ENCODE measurements around the gene ARHGEF1.

Gene ARHGEF1

DNA sequence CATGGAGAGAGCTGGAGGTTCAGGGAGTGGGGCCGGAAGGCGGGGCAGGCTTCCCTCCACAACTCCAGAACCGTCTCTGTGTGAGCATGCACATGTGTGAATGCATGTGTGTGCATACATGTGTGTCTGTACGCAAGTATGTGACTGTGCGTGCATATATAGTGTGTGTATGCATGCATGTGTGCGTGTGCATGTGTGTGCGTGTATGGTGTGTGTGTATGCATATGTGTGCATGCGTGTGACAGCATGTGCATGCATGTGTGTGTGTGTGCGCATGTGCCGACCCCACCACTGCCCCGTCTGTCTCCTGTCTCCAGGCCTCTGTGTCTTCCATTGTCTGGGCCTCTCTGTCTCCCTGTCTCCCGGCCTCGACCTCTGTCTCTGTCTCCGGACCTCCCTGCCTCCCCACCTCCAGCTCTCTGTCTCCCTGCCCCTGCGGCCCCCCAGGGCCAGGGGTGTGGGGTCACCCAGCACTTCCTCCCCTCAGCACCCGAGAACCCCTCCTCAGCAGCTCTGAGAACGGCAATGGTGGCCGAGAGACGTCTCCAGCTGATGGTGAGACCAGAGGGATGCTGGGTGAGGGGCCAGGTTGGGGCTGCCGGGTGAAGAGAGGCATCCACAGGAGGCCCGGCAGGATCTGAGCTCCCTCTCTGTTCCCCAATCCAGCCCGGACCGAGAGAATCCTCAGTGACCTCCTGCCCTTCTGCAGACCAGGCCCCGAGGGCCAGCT is 22.5 kb downstream of the ARHGEF1 start:
- Mint-ChIP-seq H3K27me3 (no peaks in the 10 kb centered on the region), H3K9me3 (no peaks in the 10 kb centered on the region), H3K27ac (ENCODE audit: low read depth) (peak overlapping the region; percentile 75), H3K36me3 (ENCODE audit: insufficient read depth) (peaks cover 70% of the 10 kb centered on the region), H3K4me3 (no peak overlapping the region), H3K4me1 (peaks cover 51% of the 10 kb centered on the region)
- no peak for DNase-seq (ENCODE audit: low spot score in 2 of 2)
- ATAC-seq (replicated peaks; ENCODE audit: extremely low read depth, poor library complexity, severe bottlenecking) = no peak

GRCh38 chr19:41906271-41906670 is 23.3 kb downstream of the ARHGEF1 start:
- ATAC-seq (replicated peaks; ENCODE audit: extremely low read depth, poor library complexity, severe bottlenecking) = no peak
- DNase-seq (ENCODE audit: low spot score in 2 of 2) = no peak
- H3K36me3 Mint-ChIP-seq (ENCODE audit: insufficient read depth) = peaks cover 68% of the 10 kb centered on the region
- no peaks in the 10 kb centered on the region for H3K27me3 Mint-ChIP-seq
- peaks cover 59% of the 10 kb centered on the region for H3K4me1 Mint-ChIP-seq
- no peaks in the 10 kb centered on the region for H3K9me3 Mint-ChIP-seq
- no peak overlapping the region for H3K4me3 Mint-ChIP-seq
- H3K27ac Mint-ChIP-seq (ENCODE audit: low read depth) = peak overlapping the region; percentile 75

GRCh38 chr19:41906916-41907680 is 24.1 kb downstream of the ARHGEF1 start:
- peaks cover 63% of the 10 kb centered on the region for H3K36me3 Mint-ChIP-seq (ENCODE audit: insufficient read depth)
- H3K4me3 Mint-ChIP-seq = no peak overlapping the region
- DNase-seq (ENCODE audit: low spot score in 2 of 2) (no peak), ATAC-seq (replicated peaks; ENCODE audit: extremely low read depth, poor library complexity, severe bottlenecking) (no peak)
- no peaks in the 10 kb centered on the region for H3K9me3 Mint-ChIP-seq
- no peaks in the 10 kb centered on the region for H3K27me3 Mint-ChIP-seq
- H3K4me1 Mint-ChIP-seq = peaks cover 63% of the 10 kb centered on the region
- peak overlapping the region; percentile 68 for H3K27ac Mint-ChIP-seq (ENCODE audit: low read depth)

GRCh38 chr19:41907994-41908615 is 25.1 kb downstream of the ARHGEF1 start:
- no peaks in the 10 kb centered on the region for H3K9me3 Mint-ChIP-seq
- DNase-seq (ENCODE audit: low spot score in 2 of 2) = no peak
- H3K27ac Mint-ChIP-seq (ENCODE audit: low read depth) = no peak overlapping the region
- no peaks in the 10 kb centered on the region for H3K27me3 Mint-ChIP-seq
- peaks cover 53% of the 10 kb centered on the region for H3K36me3 Mint-ChIP-seq (ENCODE audit: insufficient read depth)
- no peak for ATAC-seq (replicated peaks; ENCODE audit: extremely low read depth, poor library complexity, severe bottlenecking)
- peaks cover 63% of the 10 kb centered on the region for H3K4me1 Mint-ChIP-seq
- H3K4me3 Mint-ChIP-seq = no peak overlapping the region

DNA sequence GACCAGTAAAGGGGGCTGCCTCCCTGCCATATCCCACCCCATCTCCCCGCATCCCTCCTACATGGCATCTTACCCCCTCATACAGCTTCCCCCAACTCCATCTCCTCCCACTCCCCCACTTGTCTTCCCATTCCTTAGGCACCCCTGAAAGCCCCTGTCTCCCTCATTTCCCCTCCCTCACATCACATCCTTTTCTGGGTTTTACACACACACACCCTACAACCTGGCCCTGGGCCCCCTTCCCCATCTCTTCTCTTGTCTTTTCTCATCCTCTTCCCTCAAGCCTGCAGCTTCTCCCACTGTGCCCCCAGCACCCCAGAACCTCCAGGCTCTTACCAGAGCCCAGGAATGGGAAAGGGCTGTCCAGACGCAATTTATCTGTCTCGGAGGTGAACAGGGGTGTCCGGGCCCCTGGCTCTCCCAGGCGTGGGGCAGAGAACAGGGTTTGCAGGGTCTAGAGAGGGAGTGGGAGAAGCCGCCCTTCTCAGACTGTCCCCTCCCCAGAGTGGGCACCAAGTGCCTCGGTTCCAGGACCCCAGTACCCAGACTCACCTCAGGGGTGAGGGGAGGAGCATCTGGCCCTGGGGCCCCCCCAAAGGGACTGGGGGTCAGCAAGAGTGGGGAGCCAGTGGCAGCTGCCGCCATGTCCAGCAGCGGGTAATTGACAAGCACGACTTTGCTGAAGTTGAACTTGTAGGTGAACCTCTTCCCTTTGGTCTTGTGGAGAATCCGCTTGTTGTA is 25.9 kb downstream of the ARHGEF1 start:
- H3K4me3 Mint-ChIP-seq = no peak overlapping the region
- H3K27ac Mint-ChIP-seq (ENCODE audit: low read depth) = peak overlapping the region; percentile 25
- peaks cover 65% of the 10 kb centered on the region for H3K4me1 Mint-ChIP-seq
- ATAC-seq (replicated peaks; ENCODE audit: extremely low read depth, poor library complexity, severe bottlenecking) (no peak), DNase-seq (ENCODE audit: low spot score in 2 of 2) (no peak)
- H3K9me3 Mint-ChIP-seq = no peaks in the 10 kb centered on the region
- H3K36me3 Mint-ChIP-seq (ENCODE audit: insufficient read depth) = peaks cover 47% of the 10 kb centered on the region
- H3K27me3 Mint-ChIP-seq = peaks cover 4% of the 10 kb centered on the region

DNA sequence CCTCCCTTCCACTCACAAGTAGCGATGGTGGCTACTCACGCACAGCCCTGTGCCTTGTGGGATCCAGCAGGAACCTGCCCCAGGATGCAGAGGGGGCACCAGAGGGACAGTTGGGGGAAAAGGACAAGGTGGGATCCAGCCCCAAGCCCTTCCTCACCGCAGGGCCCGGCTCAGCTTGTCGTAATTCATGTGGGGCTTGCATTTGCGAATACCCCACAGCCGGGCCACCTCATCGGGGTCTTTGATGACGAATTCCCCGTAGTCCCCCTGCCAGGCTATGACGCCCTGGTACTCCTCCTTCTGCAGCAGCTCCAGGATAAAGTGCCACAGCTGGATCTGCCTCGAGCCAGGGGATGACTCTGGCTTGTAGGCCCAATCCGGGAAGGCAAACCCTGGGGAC is 26.7 kb downstream of the ARHGEF1 start:
- Mint-ChIP-seq H3K27me3 (peaks cover 11% of the 10 kb centered on the region), H3K36me3 (ENCODE audit: insufficient read depth) (peaks cover 39% of the 10 kb centered on the region), H3K4me1 (peaks cover 64% of the 10 kb centered on the region), H3K27ac (ENCODE audit: low read depth) (no peak overlapping the region), H3K9me3 (no peaks in the 10 kb centered on the region), H3K4me3 (no peak overlapping the region)
- ATAC-seq (replicated peaks; ENCODE audit: extremely low read depth, poor library complexity, severe bottlenecking) (no peak), DNase-seq (ENCODE audit: low spot score in 2 of 2) (no peak)

- Mint-ChIP-seq H3K27me3 (peaks cover 11% of the 10 kb centered on the region), H3K36me3 (ENCODE audit: insufficient read depth) (peaks cover 32% of the 10 kb centered on the region), H3K9me3 (no peaks in the 10 kb centered on the region), H3K27ac (ENCODE audit: low read depth) (peak overlapping the region; percentile 54), H3K4me1 (peaks cover 56% of the 10 kb centered on the region), H3K4me3 (no peak overlapping the region)
- ATAC-seq (replicated peaks; ENCODE audit: extremely low read depth, poor library complexity, severe bottlenecking) (no peak), DNase-seq (ENCODE audit: low spot score in 2 of 2) (no peak)
Measured at GRCh38 chr19:41910240-41910991, 27.4 kb downstream of the ARHGEF1 start.

DNA sequence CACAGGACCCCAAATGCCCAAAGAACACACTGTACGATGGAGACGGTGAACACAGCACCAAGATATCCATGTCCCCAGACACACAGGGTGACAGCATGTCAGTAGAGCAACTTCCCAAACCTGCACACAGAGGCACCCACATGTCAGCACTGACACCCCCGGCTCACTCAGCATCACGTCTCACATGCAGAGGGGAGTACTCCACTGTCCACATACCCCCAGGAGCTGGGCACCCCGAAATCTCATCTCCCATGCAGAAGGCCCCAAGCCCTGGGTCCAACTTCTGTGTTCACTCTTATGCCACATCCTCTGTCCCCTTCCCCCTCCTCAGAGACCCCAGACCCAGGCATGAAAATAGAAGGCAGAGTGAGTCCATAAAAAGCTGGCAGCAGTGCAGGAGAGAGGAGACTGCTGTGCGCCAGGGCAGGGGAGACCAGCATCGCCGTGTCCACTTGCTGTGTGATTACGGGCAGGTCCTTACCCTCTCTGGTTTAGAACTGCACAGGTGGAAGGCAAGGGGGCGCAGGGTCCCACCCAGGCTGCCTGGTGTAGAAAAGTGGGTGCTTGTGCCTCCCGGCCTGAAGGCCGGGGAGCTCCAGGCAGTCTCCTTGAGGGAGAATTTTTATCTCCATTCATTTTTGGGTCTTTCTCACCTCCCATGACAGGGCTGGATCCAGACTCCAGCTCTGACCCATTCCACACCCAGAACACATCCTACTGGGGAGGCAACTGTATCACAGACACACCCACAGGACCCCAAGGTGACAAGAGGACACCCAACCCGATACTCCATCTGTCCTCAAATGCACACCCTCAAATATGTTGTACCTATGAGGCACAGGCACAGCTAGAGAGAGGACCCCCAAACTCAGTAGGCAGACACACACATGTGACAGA is 28.3 kb downstream of the ARHGEF1 start:
- Mint-ChIP-seq H3K27me3 (peaks cover 11% of the 10 kb centered on the region), H3K4me1 (peaks cover 48% of the 10 kb centered on the region), H3K4me3 (peak overlapping the region; percentile 11), H3K27ac (ENCODE audit: low read depth) (peak overlapping the region; percentile 54), H3K9me3 (no peaks in the 10 kb centered on the region), H3K36me3 (ENCODE audit: insufficient read depth) (peaks cover 24% of the 10 kb centered on the region)
- no peak for DNase-seq (ENCODE audit: low spot score in 2 of 2)
- ATAC-seq (replicated peaks; ENCODE audit: extremely low read depth, poor library complexity, severe bottlenecking) = peak; percentile 29

DNA sequence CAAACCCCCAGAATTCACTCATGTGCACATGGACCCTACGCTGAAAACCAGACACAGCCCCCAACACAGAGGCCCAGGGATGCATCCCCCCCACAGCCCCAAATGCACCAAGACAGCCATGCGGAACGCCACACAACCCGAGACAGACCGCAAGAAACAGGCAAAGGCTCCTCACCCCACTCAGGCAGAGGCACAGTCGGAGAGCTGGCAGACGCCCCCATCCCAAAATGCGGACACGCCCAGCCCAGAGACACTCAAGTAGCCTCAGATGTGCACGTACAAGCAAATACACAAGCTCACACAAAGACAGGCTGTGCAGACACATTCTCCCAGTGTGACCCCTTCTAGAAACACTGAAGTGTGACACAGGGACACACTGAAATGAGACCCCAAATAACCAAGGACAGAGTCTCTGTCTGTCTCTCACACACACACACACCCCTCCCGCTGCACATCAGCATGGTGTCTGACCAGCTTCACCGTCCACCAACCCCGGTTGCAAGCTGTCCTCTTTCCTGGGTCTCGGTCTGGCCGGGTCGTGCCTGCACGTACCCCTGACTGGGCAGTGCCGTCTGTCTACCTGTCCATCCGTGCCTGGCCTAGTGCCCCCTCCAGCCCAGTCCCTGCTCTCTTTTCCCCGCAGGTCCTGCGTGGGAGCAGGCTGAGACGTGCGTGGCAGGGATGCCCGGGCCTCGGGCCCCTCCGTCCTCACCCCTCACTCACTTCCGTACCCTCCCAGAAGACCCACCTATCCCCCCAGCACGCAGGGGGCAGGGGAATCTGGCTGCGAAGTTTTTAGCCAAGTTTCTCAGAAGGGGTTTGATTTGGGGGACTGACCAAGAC is 29.1 kb downstream of the ARHGEF1 start:
- H3K36me3 Mint-ChIP-seq (ENCODE audit: insufficient read depth) = peaks cover 18% of the 10 kb centered on the region
- ATAC-seq (replicated peaks; ENCODE audit: extremely low read depth, poor library complexity, severe bottlenecking) = no peak
- peaks cover 11% of the 10 kb centered on the region for H3K27me3 Mint-ChIP-seq
- H3K4me3 Mint-ChIP-seq = peak overlapping the region; percentile 11
- H3K27ac Mint-ChIP-seq (ENCODE audit: low read depth) = peak overlapping the region; percentile 54
- peaks cover 39% of the 10 kb centered on the region for H3K4me1 Mint-ChIP-seq
- no peak for DNase-seq (ENCODE audit: low spot score in 2 of 2)
- no peaks in the 10 kb centered on the region for H3K9me3 Mint-ChIP-seq

GRCh38 chr19:41912899-41913537 is 30.0 kb downstream of the ARHGEF1 start:
- ATAC-seq (replicated peaks; ENCODE audit: extremely low read depth, poor library complexity, severe bottlenecking) = peak; percentile 18
- Mint-ChIP-seq H3K9me3 (no peaks in the 10 kb centered on the region), H3K27ac (ENCODE audit: low read depth) (peak overlapping the region; percentile 54), H3K36me3 (ENCODE audit: insufficient read depth) (peaks cover 15% of the 10 kb centered on the region), H3K4me3 (no peak overlapping the region), H3K27me3 (peaks cover 11% of the 10 kb centered on the region), H3K4me1 (peaks cover 35% of the 10 kb centered on the region)
- DNase-seq (ENCODE audit: low spot score in 2 of 2) = no peak
